Measurements from ENCODE around the gene MEGF11. TPM values are rescaled to one million over a fixed set of nuclear protein-coding genes. Genes with fewer than 3 reads are reported as not detected.

Gene MEGF11
- total RNA-seq, 2 donors from 2014 or later: not detected

GRCh38 chr15:66068801-66069200 is 184.7 kb downstream of the MEGF11 start:
- no peaks in the 10 kb centered on the region for H3K9me3 ChIP-seq
- ATAC-seq (no peak), DNase-seq (no peak)
- H3K4me3 ChIP-seq: no peak overlapping the region
- no peak overlapping the region for H3K27ac ChIP-seq
- TF ChIP-seq CTCF (IDR thresholded peaks at IDR 0.05): no peak
- peaks cover 42% of the 10 kb centered on the region for H3K4me1 ChIP-seq
- 90 to 100% methylated on average over 1 of the region's 1 CpG for WGBS, 2 donors
- no peaks in the 10 kb centered on the region for H3K27me3 ChIP-seq
- no peaks in the 10 kb centered on the region for H3K36me3 ChIP-seq (replicated peaks in 1 of 2; ENCODE audit: insufficient read depth in 1 of 2, low read depth in 2 of 2)
- intact Hi-C loops (cut with DNase I): no loop called here

- Histone ChIP-seq H3K27ac (no peak overlapping the region), H3K4me3 (no peak overlapping the region), H3K27me3 (no peaks in the 10 kb centered on the region), H3K9me3 (no peaks in the 10 kb centered on the region), H3K36me3 (replicated peaks in 1 of 2; ENCODE audit: insufficient read depth in 1 of 2, low read depth in 2 of 2) (no peaks in the 10 kb centered on the region), H3K4me1 (peaks cover 33% of the 10 kb centered on the region)
- intact Hi-C loops (cut with DNase I): no loop called here
- no peak for ATAC-seq
- DNase-seq: no peak
- 86 to 91% methylated on average over 5 of the region's 5 CpGs for WGBS, 2 donors
- TF ChIP-seq POLR2A (IDR thresholded peaks at IDR 0.05) (no peak), CTCF (IDR thresholded peaks at IDR 0.05) (no peak)
Observed at GRCh38 chr15:66067687-66068086, 185.9 kb downstream of the MEGF11 start.

GRCh38 chr15:66066481-66066880 is 187.1 kb downstream of the MEGF11 start:
- intact Hi-C loops (cut with DNase I): no loop called here
- Histone ChIP-seq H3K4me1 (peaks cover 21% of the 10 kb centered on the region), H3K27ac (no peak overlapping the region), H3K4me3 (no peak overlapping the region), H3K27me3 (no peaks in the 10 kb centered on the region), H3K36me3 (replicated peaks in 1 of 2; ENCODE audit: insufficient read depth in 1 of 2, low read depth in 2 of 2) (no peaks in the 10 kb centered on the region), H3K9me3 (no peaks in the 10 kb centered on the region)
- WGBS, 2 donors: 68 to 92% methylated on average over 5 to 6 of the region's 6 CpGs
- TF ChIP-seq CTCF (IDR thresholded peaks at IDR 0.05): no peak
- no peak for TF ChIP-seq POLR2A (IDR thresholded peaks at IDR 0.05)
- DNase-seq (no peak), ATAC-seq (no peak)

- no peaks in the 10 kb centered on the region for H3K36me3 ChIP-seq (replicated peaks in 1 of 2; ENCODE audit: insufficient read depth in 1 of 2, low read depth in 2 of 2)
- H3K4me1 ChIP-seq: peaks cover 17% of the 10 kb centered on the region
- DNase-seq: no peak
- intact Hi-C loops (cut with DNase I): no loop called here
- H3K27me3 ChIP-seq: no peaks in the 10 kb centered on the region
- ATAC-seq: no peak
- H3K4me3 ChIP-seq: no peak overlapping the region
- no peak overlapping the region for H3K27ac ChIP-seq
- TF ChIP-seq CTCF (IDR thresholded peaks at IDR 0.05) (no peak), POLR2A (IDR thresholded peaks at IDR 0.05) (no peak)
- 30 to 61% methylated on average over 2 to 4 of the region's 4 CpGs for WGBS, 2 donors
- H3K9me3 ChIP-seq: no peaks in the 10 kb centered on the region
Observed at GRCh38 chr15:66066005-66066404, 187.5 kb downstream of the MEGF11 start.

- 26 to 32% methylated on average over 6 of the region's 6 CpGs for WGBS, 2 donors
- H3K36me3 ChIP-seq (replicated peaks in 1 of 2; ENCODE audit: insufficient read depth in 1 of 2, low read depth in 2 of 2): no peaks in the 10 kb centered on the region
- no peaks in the 10 kb centered on the region for H3K9me3 ChIP-seq
- no peaks in the 10 kb centered on the region for H3K27me3 ChIP-seq
- no peak for TF ChIP-seq POLR2A (IDR thresholded peaks at IDR 0.05)
- TF ChIP-seq CTCF (IDR thresholded peaks at IDR 0.05): no peak
- H3K4me1 ChIP-seq: peaks cover 12% of the 10 kb centered on the region
- no peak overlapping the region for H3K4me3 ChIP-seq
- ATAC-seq (no peak), DNase-seq (no peak)
- no peak overlapping the region for H3K27ac ChIP-seq
- intact Hi-C loops (cut with DNase I): no loop called here
Observed at GRCh38 chr15:66065325-66065724, 188.2 kb downstream of the MEGF11 start.
